ENCODE results near the gene PHACTR3.

DNA sequence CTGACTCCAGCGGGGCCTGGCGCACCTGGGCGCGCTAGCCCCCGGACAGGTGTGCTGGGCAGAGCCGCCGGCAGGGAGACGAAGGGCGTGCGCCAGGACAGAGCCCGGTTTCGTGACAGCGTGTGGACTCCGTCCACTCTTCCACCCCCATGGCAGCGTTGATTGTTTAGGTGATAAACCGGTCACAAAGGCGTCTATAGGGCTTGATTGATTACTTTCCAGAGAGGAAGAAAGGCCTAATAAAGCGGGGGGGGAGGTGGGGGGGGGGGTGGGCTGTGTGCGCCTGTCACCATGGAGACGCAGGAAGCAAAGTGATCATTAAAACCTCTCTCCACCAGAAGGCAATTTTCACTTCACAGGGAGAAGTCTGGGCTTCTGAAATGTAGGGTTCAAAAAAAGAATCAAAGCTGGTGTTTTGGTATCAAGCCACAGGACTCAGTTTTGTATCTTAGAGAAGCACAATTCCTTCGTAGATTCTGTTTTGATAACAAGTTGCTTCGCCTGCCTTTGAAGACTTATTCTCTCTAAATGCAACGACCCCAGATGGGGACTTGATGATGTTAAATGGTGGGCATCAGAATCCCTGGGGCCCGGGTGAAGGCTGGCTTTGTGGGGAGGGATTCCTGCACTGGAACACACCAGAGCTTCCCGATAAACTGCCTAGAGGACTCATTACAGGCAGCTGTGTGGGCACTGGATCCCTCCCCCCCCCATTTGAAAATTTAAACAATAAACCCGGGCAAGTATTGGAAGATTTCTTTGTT is 1.4 kb downstream of the PHACTR3 start:
- TF ChIP-seq CTCF (IDR thresholded peaks at IDR 0.05), result no peak
- no peak for TF ChIP-seq POLR2A (IDR thresholded peaks at IDR 0.05)

Data from lower leg skin (tissue), 3 donors.